Activated CD8-positive, alpha-beta memory T cell treated with anti-CD3 and anti-CD28 coated beads, Interleukin-2, amount 50 U/mL, for 24 hours (primary cell): ENCODE data around the gene SENP1.

Experiments
- DNase-seq: peaks from one replicate; pipeline ENCODE4 v3.0.0-alpha.2; 2020; ENCODE audit errors: extremely low read depth

The SENP1 gene

GRCh38 chr12:48000878-48001504 is 104.9 kb downstream of the SENP1 start:
- no peak for DNase-seq

DNA sequence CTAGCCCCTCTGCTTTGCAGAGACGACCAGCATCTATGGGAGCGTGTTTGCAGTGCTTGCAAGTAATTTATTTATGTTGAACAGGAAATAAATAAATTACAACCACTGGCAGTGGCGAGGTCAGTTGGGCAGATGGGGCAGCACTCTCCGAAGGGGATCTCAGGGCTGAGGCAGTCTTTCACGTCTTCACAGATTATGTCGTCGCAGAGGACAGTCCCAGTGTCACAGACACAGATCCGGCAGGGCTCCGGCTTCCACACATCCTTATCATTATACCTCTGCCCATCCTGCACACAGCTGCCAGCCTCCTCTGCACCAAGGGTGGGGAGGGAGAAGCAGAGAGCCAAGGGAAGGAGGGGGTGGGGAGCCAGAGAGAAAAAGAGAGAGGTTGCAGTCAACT is 106.1 kb downstream of the SENP1 start:
- DNase-seq = no peak

- no peak for DNase-seq
Observed at GRCh38 chr12:47997321-47997720, 108.6 kb downstream of the SENP1 start.

- DNase-seq = no peak
Observed at GRCh38 chr12:47995981-47996401, 109.9 kb downstream of the SENP1 start.

DNA sequence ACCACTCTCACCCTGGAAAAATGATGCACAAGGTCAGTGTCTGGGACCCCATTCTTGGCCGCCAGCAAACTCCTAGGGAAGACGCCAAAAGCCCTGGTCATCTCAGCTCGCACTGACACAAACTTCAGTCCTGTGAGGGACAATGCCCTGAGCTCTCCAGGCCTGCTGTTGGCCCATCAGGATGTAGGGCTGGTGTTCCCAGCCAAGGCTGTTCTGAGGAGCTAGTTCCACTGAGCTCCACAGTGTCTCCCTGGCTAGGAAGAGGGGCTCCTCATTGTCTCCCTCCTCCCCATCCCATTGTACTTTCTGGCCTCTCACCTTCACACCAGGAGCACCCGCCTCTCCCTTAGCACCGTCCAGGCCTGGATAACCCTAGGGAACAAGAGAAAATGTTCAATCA is 112.4 kb downstream of the SENP1 start:
- no peak for DNase-seq
